PC-9 (cell line): ENCODE measurements around the gene AGTR1. TPM values are rescaled to one million over a fixed set of nuclear protein-coding genes. Genes with fewer than 3 reads are reported as not detected.

ENCODE experiments used
- BruUV-seq: library from RNA; stranded (reverse); fragments of 400-500 nt; replicated peaks from 2 replicates; lab custom pipeline; 2021; lab: Mats Ljungman, UMichigan
- CTCF ChIA-PET: fragments of 300-600 bp; sonication (Branson Sonifier 250); formaldehyde crosslinking; loops from one replicate; lab custom pipeline; 2022; ENCODE audit warnings: antibody characterized with exemption; lab: Charles Lee
- POLR2A ChIA-PET: fragments of 300-600 bp; sonication (Branson Sonifier 250); formaldehyde crosslinking; loops from one replicate; lab custom pipeline; 2022; ENCODE audit warnings: antibody characterized with exemption; ENCODE audit not compliant: unreplicated experiment; lab: Charles Lee
- DNase-seq, 2 experiments: peaks; one replicate each; pipeline versions ENCODE4 v3.0.0 to v3.0.0-alpha.2; 2015 to 2022; ENCODE audit warnings: mixed read lengths in 1 of 2
- H2AFZ ChIP-seq: fragments of 200-600 bp; sonication (generic); 2 replicates; pipeline ENCODE4 v1.8.1; 2017; ENCODE audit warnings: antibody characterized with exemption
- H3F3A ChIP-seq: fragments of 200-600 bp; sonication (generic); 2 replicates; pipeline ENCODE4 v1.8.1; 2017; ENCODE audit warnings: antibody characterized with exemption, mild to moderate bottlenecking, low read depth; ENCODE audit not compliant: insufficient read depth
- H3K27ac ChIP-seq: fragments of 200-600 bp; sonication (generic); 2 replicates; pipeline ENCODE4 v1.6.1; 2016; ENCODE audit warnings: mixed run types
- H3K27me3 ChIP-seq: fragments of 200-600 bp; sonication (generic); 2 replicates; pipeline ENCODE4 v1.6.1; 2016; ENCODE audit warnings: low read depth, mixed run types; ENCODE audit not compliant: insufficient read depth
- H3K36me3 ChIP-seq: fragments of 200-600 bp; sonication (generic); 2 replicates; pipeline ENCODE4 v1.6.1; 2016; ENCODE audit warnings: low read depth, mixed run types
- H3K4me1 ChIP-seq: fragments of 200-600 bp; sonication (generic); replicated peaks from 2 replicates; pipeline ENCODE4 v1.6.1; 2016; ENCODE audit warnings: mixed run types; ENCODE audit not compliant: insufficient read depth
- H3K4me2 ChIP-seq: fragments of 200-600 bp; sonication (generic); 2 replicates; pipeline ENCODE4 v1.6.1; 2017; ENCODE audit warnings: mixed run types
- H3K4me3 ChIP-seq: fragments of 200-600 bp; sonication (generic); 2 replicates; pipeline ENCODE4 v1.6.1; 2016; ENCODE audit warnings: mixed run types
- H3K79me2 ChIP-seq: fragments of 200-600 bp; sonication (generic); 2 replicates; pipeline ENCODE4 v1.6.1; 2017; ENCODE audit warnings: low read depth, mixed run types
- H3K9me2 ChIP-seq: fragments of 200-600 bp; sonication (generic); 2 replicates; pipeline ENCODE4 v1.8.1; 2017; ENCODE audit warnings: mild to moderate bottlenecking; ENCODE audit not compliant: insufficient read depth
- H3K9me3 ChIP-seq: fragments of 200-600 bp; sonication (generic); 2 replicates; pipeline ENCODE4 v1.8.1; 2016; ENCODE audit warnings: low read depth; ENCODE audit not compliant: insufficient read depth
- H4K20me1 ChIP-seq: fragments of 200-600 bp; sonication (generic); 2 replicates; pipeline ENCODE4 v1.8.1; 2017; ENCODE audit not compliant: insufficient read depth
- CTCF ChIP-seq: fragments of 200-600 bp; sonication (generic); conservative IDR thresholded peaks from 2 replicates; pipeline ENCODE4 v1.6.1; 2017; ENCODE audit warnings: mixed run types, antibody characterized with exemption, mild to moderate bottlenecking, moderate library complexity
- EZH2 ChIP-seq: fragments of 200-600 bp; sonication (generic); IDR thresholded peaks from 2 replicates; pipeline ENCODE4 v1.8.0; 2017; ENCODE audit warnings: antibody characterized with exemption, low read depth
- intact Hi-C: fragments of 100-400 bp; cut with micrococcal nuclease; formaldehyde crosslinking; loops from one replicate; pipeline ENCODE4 v1.10.0; 2022; ENCODE audit not compliant: unreplicated experiment
- total RNA-seq: library from RNA; stranded (reverse); gene quantifications from 2 replicates; pipeline ENCODE4 v1.2.3, GENCODE V29; 2021

AGTR1 gene
- total RNA-seq, 1 experiment from 2014 or later: not detected

- no peak overlapping the region for H3K27ac ChIP-seq
- H3K4me1 ChIP-seq: no peaks in the 10 kb centered on the region
- H3K27me3 ChIP-seq: no peaks in the 10 kb centered on the region
- no peak for DNase-seq
- no peak for TF ChIP-seq CTCF
- TF ChIP-seq EZH2: no peak
- no peak overlapping the region for H3K4me2 ChIP-seq
- ChIA-PET CTCF (no interaction called here), POLR2A (interaction anchor here (0.6 kb wide), 1 partner anchor 59 kb away, joined by 6 read pairs; no protein-coding TSS in a partner anchor)
- no peaks in the 10 kb centered on the region for H3F3A ChIP-seq
- no peak overlapping the region for H3K4me3 ChIP-seq
- no peaks in the 10 kb centered on the region for H4K20me1 ChIP-seq
- BruUV-seq: no TSS peak
- H3K79me2 ChIP-seq: no peaks in the 10 kb centered on the region
- intact Hi-C loops: no loop called here
- no peaks in the 10 kb centered on the region for H3K9me2 ChIP-seq
- H3K9me3 ChIP-seq: no peaks in the 10 kb centered on the region
- no peaks in the 10 kb centered on the region for H3K36me3 ChIP-seq
- peak overlapping the region; percentile 4; the same call in 1 of the 2 replicates for H2AFZ ChIP-seq
Measured at GRCh38 chr3:148707601-148708380, 10.1 kb downstream of the AGTR1 start.

- POLR2A ChIA-PET: no interaction called here
- BruUV-seq: no TSS peak
- Histone ChIP-seq H3K27ac (no peak overlapping the region), H3K4me2 (no peak overlapping the region), H3K79me2 (no peaks in the 10 kb centered on the region), H3K4me1 (no peaks in the 10 kb centered on the region), H3K9me3 (no peaks in the 10 kb centered on the region), H4K20me1 (no peaks in the 10 kb centered on the region), H3K36me3 (no peaks in the 10 kb centered on the region), H2AFZ (peak overlapping the region; percentile 4; the same call in 1 of the 2 replicates), H3K27me3 (no peaks in the 10 kb centered on the region), H3K4me3 (no peak overlapping the region), H3K9me2 (no peaks in the 10 kb centered on the region), H3F3A (no peaks in the 10 kb centered on the region)
- intact Hi-C loops: no loop called here
- CTCF ChIA-PET: no interaction called here
- no peak for DNase-seq
- TF ChIP-seq CTCF (no peak), EZH2 (no peak)
Measured at GRCh38 chr3:148708409-148708808, 10.7 kb downstream of the AGTR1 start.

- intact Hi-C loops: loop anchor here (10.0 kb wide), 1 partner anchor 1615 kb away; no protein-coding TSS in a partner anchor
- Histone ChIP-seq H3K36me3 (no peaks in the 10 kb centered on the region), H3K27ac (no peak overlapping the region), H3F3A (no peaks in the 10 kb centered on the region), H2AFZ (no peak overlapping the region), H3K27me3 (no peaks in the 10 kb centered on the region), H4K20me1 (no peaks in the 10 kb centered on the region), H3K79me2 (no peaks in the 10 kb centered on the region), H3K4me1 (no peaks in the 10 kb centered on the region), H3K9me3 (no peaks in the 10 kb centered on the region), H3K4me2 (no peak overlapping the region), H3K9me2 (no peaks in the 10 kb centered on the region), H3K4me3 (no peak overlapping the region)
- CTCF ChIA-PET: no interaction called here
- POLR2A ChIA-PET: no interaction called here
- no peak for DNase-seq
- BruUV-seq: no TSS peak
- TF ChIP-seq CTCF: no peak
- no peak for TF ChIP-seq EZH2
Measured at GRCh38 chr3:148709560-148710253, 12.0 kb downstream of the AGTR1 start.
